Liver (tissue), 9 donors: ENCODE data around the gene EOMES. TPM values are rescaled to one million over a fixed set of nuclear protein-coding genes. Genes with fewer than 3 reads are reported as not detected.

Experiments
- DNase-seq: peaks from one replicate; pipeline ENCODE4 v3.0.0-alpha.2; 2017; ENCODE audit warnings: low spot score
- H3K27ac ChIP-seq, 2 donors: one replicate each; pipeline ENCODE4 v1.7.0; 2013; ENCODE audit warnings: inconsistent platforms in 2 of 2, low read length in 2 of 2, control low read depth in 1 of 2, low read depth in 1 of 2, mild to moderate bottlenecking in 1 of 2
- H3K27me3 ChIP-seq, 4 donors: one replicate each; pipeline versions ENCODE4 v1.6.1 to v1.7.0; 2013; ENCODE audit warnings: low read length in 3 of 4, inconsistent platforms in 1 of 4, mild to moderate bottlenecking in 1 of 4, moderate library complexity in 1 of 4; ENCODE audit not compliant: control insufficient read depth in 4 of 4, insufficient read depth in 4 of 4
- H3K36me3 ChIP-seq, 4 donors: one replicate each; pipeline versions ENCODE4 v1.6.1 to v1.7.0; 2013; ENCODE audit warnings: low read length in 3 of 4, mild to moderate bottlenecking in 3 of 4, low read depth in 1 of 4, moderate library complexity in 1 of 4; ENCODE audit not compliant: control insufficient read depth in 4 of 4, insufficient read depth in 3 of 4
- H3K4me1 ChIP-seq, 4 donors: one replicate each; pipeline versions ENCODE4 v1.6.1 to v1.7.0; 2013; ENCODE audit warnings: low read length in 3 of 4, mild to moderate bottlenecking in 3 of 4, moderate library complexity in 1 of 4; ENCODE audit not compliant: control insufficient read depth in 4 of 4, insufficient read depth in 4 of 4
- H3K4me3 ChIP-seq, 3 donors: one replicate each; pipeline versions ENCODE4 v1.6.1 to v1.7.0; 2013; ENCODE audit warnings: low read length in 3 of 3, control low read depth in 1 of 3, low read depth in 1 of 3, mild to moderate bottlenecking in 1 of 3
- H3K9ac ChIP-seq, 2 donors: one replicate each; pipeline ENCODE4 v1.7.0; 2013; ENCODE audit warnings: low read length in 2 of 2, mild to moderate bottlenecking in 2 of 2, moderate library complexity in 2 of 2, control low read depth in 1 of 2, low read depth in 1 of 2
- H3K9me3 ChIP-seq, 4 donors: one replicate each; pipeline versions ENCODE4 v1.6.1 to v1.7.0; 2013; ENCODE audit warnings: low read length in 3 of 4; ENCODE audit not compliant: control insufficient read depth in 4 of 4
- ATF3 ChIP-seq: IDR thresholded peaks from 2 replicates; pipeline ENCODE4 v1.6.1; 2016; ENCODE audit warnings: antibody characterized with exemption
- EGR1 ChIP-seq, 2 donors: IDR thresholded peaks; 2 replicates each; pipeline ENCODE4 v1.6.1; 2016 to 2018; ENCODE audit warnings: antibody characterized with exemption in 2 of 2, low read depth in 2 of 2
- FOXA1 ChIP-seq: IDR thresholded peaks from 2 replicates; pipeline ENCODE4 v1.6.1; 2016; ENCODE audit warnings: antibody characterized with exemption
- FOXA2 ChIP-seq: IDR thresholded peaks from 2 replicates; pipeline ENCODE4 v1.6.1; 2016; ENCODE audit warnings: antibody characterized with exemption
- HNF4A ChIP-seq, 2 donors: conservative IDR thresholded peaks; 2 replicates each; pipeline ENCODE4 v1.6.1; 2016; ENCODE audit warnings: antibody characterized with exemption in 2 of 2, mild to moderate bottlenecking in 2 of 2
- HNF4G ChIP-seq: IDR thresholded peaks from 2 replicates; pipeline ENCODE4 v1.6.1; 2016; ENCODE audit warnings: antibody characterized with exemption
- JUND ChIP-seq, 2 donors: IDR thresholded peaks; 2 replicates each; pipeline ENCODE4 v1.6.1; 2016; ENCODE audit warnings: antibody characterized with exemption in 2 of 2
- MAX ChIP-seq: IDR thresholded peaks from 2 replicates; pipeline ENCODE4 v1.6.1; 2016; ENCODE audit warnings: antibody characterized with exemption
- NR2F2 ChIP-seq: IDR thresholded peaks from 2 replicates; pipeline ENCODE4 v1.6.1; 2016; ENCODE audit warnings: antibody characterized with exemption
- RAD21 ChIP-seq, 2 donors: IDR thresholded peaks; 2 replicates each; pipeline ENCODE4 v1.6.1; 2016; ENCODE audit warnings: antibody characterized with exemption in 2 of 2, mild to moderate bottlenecking in 2 of 2
- REST ChIP-seq: IDR thresholded peaks from 2 replicates; pipeline ENCODE4 v1.6.1; 2016; ENCODE audit warnings: antibody characterized with exemption, mild to moderate bottlenecking
- RXRA ChIP-seq, 2 donors: IDR thresholded peaks; 2 replicates each; pipeline ENCODE4 v1.6.1; 2017 to 2018; ENCODE audit warnings: antibody characterized with exemption in 2 of 2, mild to moderate bottlenecking in 1 of 2
- SP1 ChIP-seq: IDR thresholded peaks from 2 replicates; pipeline ENCODE4 v1.6.1; 2018; ENCODE audit warnings: antibody characterized with exemption, mild to moderate bottlenecking
- TAF1 ChIP-seq: conservative IDR thresholded peaks from 2 replicates; pipeline ENCODE4 v1.6.1; 2016; ENCODE audit warnings: antibody characterized with exemption, mild to moderate bottlenecking
- YY1 ChIP-seq: IDR thresholded peaks from 2 replicates; pipeline ENCODE4 v1.6.1; 2016; ENCODE audit warnings: antibody characterized with exemption, mild to moderate bottlenecking
- WGBS: extraction: QIAGEN DNeasy Blood & Tissue Kit; methylation state at CpG from one replicate; pipeline ENCODE4 v1.1.7; 2013; 5-methylcytosine and 5-hydroxymethylcytosine counted together
- polyA plus RNA-seq, 2 donors: library from polyadenylated mRNA; stranded (reverse) in 1 of 2; unstranded in 1 of 2; fragments of 200-250 nt in 1 of 2; fragments of >200 nt in 1 of 2; fragmentation: Nextera tagmentation in 1 of 2; extraction: Ambion mirVana in 1 of 2; gene quantifications; one replicate each; pipeline versions ENCODE4 v1.2.1 to v1.2.3, GENCODE V29; 2013 to 2015
- total RNA-seq, 2 donors: library from RNA; depleted of rRNA; stranded (reverse); fragments of >200 nt; gene quantifications; one replicate each; pipeline ENCODE4 v1.2.3, GENCODE V29; 2014
- TF ChIP-seq, protein P1 (sequence below): fragments of 150-350 bp; IDR thresholded peaks from 2 replicates; pipeline ENCODE4 v1.5.1; 2017; ENCODE audit warnings: improper control_type of control experiment, low read depth, low read length; ENCODE audit not compliant: missing input control
- TF ChIP-seq, protein P2 (sequence below): IDR thresholded peaks from 2 replicates; pipeline ENCODE4 v1.6.1; 2016; ENCODE audit warnings: antibody characterized with exemption
- donor health status: healthy.
- donor health status: healthy.
- donor health status: healthy.
- donor health status: healthy.
- donor health status: healthy.

The EOMES gene
- total and polyA plus RNA-seq, 4 donors: 0.39 to 0.75 (median 0.59) TPM

- Histone ChIP-seq H3K27ac (no peak overlapping the region), H3K4me3 (peak overlapping the region in 1 of 3 donors; percentile 27), H3K36me3 (no peaks in the 10 kb centered on the region), H3K27me3 (peaks cover 6 to 29% (median 23%) of the 10 kb centered on the region in 4 donors), H3K9ac (no peak overlapping the region), H3K4me1 (peaks cover 15 to 45% (median 31%) of the 10 kb centered on the region in 4 donors), H3K9me3 (no peaks in the 10 kb centered on the region)
- TF ChIP-seq NR2F2: no peak
- TF ChIP-seq MAX: no peak
- no peak for TF ChIP-seq ATF3
- TF ChIP-seq HNF4A (conservative IDR thresholded peaks at IDR 0.05): no peak
- TF ChIP-seq RXRA (IDR thresholded peaks at IDR 0.05): no peak
- TF ChIP-seq REST: no peak
- no peak for TF ChIP-seq SP1
- 7% methylated on average over 37 of the region's 37 CpGs for WGBS
- no peak for DNase-seq
These were observed 1.8 kb upstream of the EOMES start for GRCh38 chr3:27723815-27724458.

GRCh38 chr3:27723456-27723814 is 1.3 kb upstream of the EOMES start:
- H3K9ac ChIP-seq: no peak overlapping the region
- TF ChIP-seq HNF4G (no peak), HNF4A (conservative IDR thresholded peaks at IDR 0.05) (no peak), JUND (IDR thresholded peaks at IDR 0.05) (no peak), FOXA1 (no peak), MAX (no peak), EGR1 (IDR thresholded peaks at IDR 0.05; ENCODE audit: low read depth in 2 of 2) (no peak), RAD21 (IDR thresholded peaks at IDR 0.05) (no peak), RXRA (IDR thresholded peaks at IDR 0.05) (no peak), YY1 (no peak), ATF3 (no peak), NR2F2 (no peak), TAF1 (no peak), FOXA2 (no peak), SP1 (no peak), REST (no peak)
- TF ChIP-seq, protein P1, sequence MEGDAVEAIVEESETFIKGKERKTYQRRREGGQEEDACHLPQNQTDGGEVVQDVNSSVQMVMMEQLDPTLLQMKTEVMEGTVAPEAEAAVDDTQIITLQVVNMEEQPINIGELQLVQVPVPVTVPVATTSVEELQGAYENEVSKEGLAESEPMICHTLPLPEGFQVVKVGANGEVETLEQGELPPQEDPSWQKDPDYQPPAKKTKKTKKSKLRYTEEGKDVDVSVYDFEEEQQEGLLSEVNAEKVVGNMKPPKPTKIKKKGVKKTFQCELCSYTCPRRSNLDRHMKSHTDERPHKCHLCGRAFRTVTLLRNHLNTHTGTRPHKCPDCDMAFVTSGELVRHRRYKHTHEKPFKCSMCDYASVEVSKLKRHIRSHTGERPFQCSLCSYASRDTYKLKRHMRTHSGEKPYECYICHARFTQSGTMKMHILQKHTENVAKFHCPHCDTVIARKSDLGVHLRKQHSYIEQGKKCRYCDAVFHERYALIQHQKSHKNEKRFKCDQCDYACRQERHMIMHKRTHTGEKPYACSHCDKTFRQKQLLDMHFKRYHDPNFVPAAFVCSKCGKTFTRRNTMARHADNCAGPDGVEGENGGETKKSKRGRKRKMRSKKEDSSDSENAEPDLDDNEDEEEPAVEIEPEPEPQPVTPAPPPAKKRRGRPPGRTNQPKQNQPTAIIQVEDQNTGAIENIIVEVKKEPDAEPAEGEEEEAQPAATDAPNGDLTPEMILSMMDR: no peak
- TF ChIP-seq, protein P2, sequence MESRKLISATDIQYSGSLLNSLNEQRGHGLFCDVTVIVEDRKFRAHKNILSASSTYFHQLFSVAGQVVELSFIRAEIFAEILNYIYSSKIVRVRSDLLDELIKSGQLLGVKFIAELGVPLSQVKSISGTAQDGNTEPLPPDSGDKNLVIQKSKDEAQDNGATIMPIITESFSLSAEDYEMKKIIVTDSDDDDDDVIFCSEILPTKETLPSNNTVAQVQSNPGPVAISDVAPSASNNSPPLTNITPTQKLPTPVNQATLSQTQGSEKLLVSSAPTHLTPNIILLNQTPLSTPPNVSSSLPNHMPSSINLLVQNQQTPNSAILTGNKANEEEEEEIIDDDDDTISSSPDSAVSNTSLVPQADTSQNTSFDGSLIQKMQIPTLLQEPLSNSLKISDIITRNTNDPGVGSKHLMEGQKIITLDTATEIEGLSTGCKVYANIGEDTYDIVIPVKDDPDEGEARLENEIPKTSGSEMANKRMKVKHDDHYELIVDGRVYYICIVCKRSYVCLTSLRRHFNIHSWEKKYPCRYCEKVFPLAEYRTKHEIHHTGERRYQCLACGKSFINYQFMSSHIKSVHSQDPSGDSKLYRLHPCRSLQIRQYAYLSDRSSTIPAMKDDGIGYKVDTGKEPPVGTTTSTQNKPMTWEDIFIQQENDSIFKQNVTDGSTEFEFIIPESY: no peak
- 5% methylated on average over 15 of the region's 15 CpGs for WGBS

More at GRCh38 chr3:27723456-27723814, 1.3 kb upstream of the EOMES start:
- Histone ChIP-seq H3K27me3 (peaks cover 6 to 28% (median 21%) of the 10 kb centered on the region in 4 donors), H3K9me3 (no peaks in the 10 kb centered on the region), H3K27ac (no peak overlapping the region), H3K36me3 (no peaks in the 10 kb centered on the region), H3K4me3 (peak overlapping the region in 1 of 3 donors; percentile 27), H3K4me1 (peaks cover 13 to 40% (median 29%) of the 10 kb centered on the region in 4 donors)
- DNase-seq: no peak
